Measurements from ENCODE around the gene CUBN.

CUBN gene

GRCh38 chr10:17138460-17139042 lies 8.9 kb upstream of the CUBN start:
- Histone ChIP-seq H3K9ac (ENCODE audit: low read length) (no peak overlapping the region), H3K36me3 (ENCODE audit: control insufficient read depth, insufficient read depth, low read length) (no peaks in the 10 kb centered on the region), H3K4me3 (ENCODE audit: low read length) (no peak overlapping the region), H3K4me1 (ENCODE audit: control insufficient read depth, insufficient read depth, low read length) (no peaks in the 10 kb centered on the region), H3K27me3 (ENCODE audit: control insufficient read depth, insufficient read depth, low read length) (no peaks in the 10 kb centered on the region), H3K9me3 (ENCODE audit: control insufficient read depth, low read length) (no peaks in the 10 kb centered on the region)

GRCh38 chr10:17134737-17135260 lies 5.2 kb upstream of the CUBN start:
- Histone ChIP-seq H3K4me1 (ENCODE audit: control insufficient read depth, insufficient read depth, low read length) (no peaks in the 10 kb centered on the region), H3K4me3 (ENCODE audit: low read length) (no peak overlapping the region), H3K27me3 (ENCODE audit: control insufficient read depth, insufficient read depth, low read length) (no peaks in the 10 kb centered on the region), H3K9ac (ENCODE audit: low read length) (no peak overlapping the region), H3K9me3 (ENCODE audit: control insufficient read depth, low read length) (no peaks in the 10 kb centered on the region), H3K36me3 (ENCODE audit: control insufficient read depth, insufficient read depth, low read length) (no peaks in the 10 kb centered on the region)

GRCh38 chr10:17134282-17134681 lies 4.7 kb upstream of the CUBN start:
- no peak overlapping the region for H3K4me3 ChIP-seq (ENCODE audit: low read length)
- no peak overlapping the region for H3K9ac ChIP-seq (ENCODE audit: low read length)
- no peaks in the 10 kb centered on the region for H3K9me3 ChIP-seq (ENCODE audit: control insufficient read depth, low read length)
- H3K36me3 ChIP-seq (ENCODE audit: control insufficient read depth, insufficient read depth, low read length): no peaks in the 10 kb centered on the region
- H3K27me3 ChIP-seq (ENCODE audit: control insufficient read depth, insufficient read depth, low read length): no peaks in the 10 kb centered on the region
- no peaks in the 10 kb centered on the region for H3K4me1 ChIP-seq (ENCODE audit: control insufficient read depth, insufficient read depth, low read length)

GRCh38 chr10:17128261-17128660 lies 1.4 kb downstream of the CUBN start:
- Histone ChIP-seq H3K27me3 (ENCODE audit: control insufficient read depth, insufficient read depth, low read length) (no peaks in the 10 kb centered on the region), H3K36me3 (ENCODE audit: control insufficient read depth, insufficient read depth, low read length) (no peaks in the 10 kb centered on the region), H3K4me1 (ENCODE audit: control insufficient read depth, insufficient read depth, low read length) (no peaks in the 10 kb centered on the region), H3K9ac (ENCODE audit: low read length) (no peak overlapping the region), H3K9me3 (ENCODE audit: control insufficient read depth, low read length) (no peaks in the 10 kb centered on the region), H3K4me3 (ENCODE audit: low read length) (no peak overlapping the region)

GRCh38 chr10:17126327-17126726 lies 3.3 kb downstream of the CUBN start:
- Histone ChIP-seq H3K36me3 (ENCODE audit: control insufficient read depth, insufficient read depth, low read length) (no peaks in the 10 kb centered on the region), H3K9me3 (ENCODE audit: control insufficient read depth, low read length) (no peaks in the 10 kb centered on the region), H3K4me3 (ENCODE audit: low read length) (no peak overlapping the region), H3K4me1 (ENCODE audit: control insufficient read depth, insufficient read depth, low read length) (no peaks in the 10 kb centered on the region), H3K27me3 (ENCODE audit: control insufficient read depth, insufficient read depth, low read length) (no peaks in the 10 kb centered on the region), H3K9ac (ENCODE audit: low read length) (no peak overlapping the region)

- Histone ChIP-seq H3K27me3 (ENCODE audit: control insufficient read depth, insufficient read depth, low read length) (no peaks in the 10 kb centered on the region), H3K36me3 (ENCODE audit: control insufficient read depth, insufficient read depth, low read length) (no peaks in the 10 kb centered on the region), H3K4me1 (ENCODE audit: control insufficient read depth, insufficient read depth, low read length) (no peaks in the 10 kb centered on the region), H3K4me3 (ENCODE audit: low read length) (no peak overlapping the region), H3K9me3 (ENCODE audit: control insufficient read depth, low read length) (no peaks in the 10 kb centered on the region), H3K9ac (ENCODE audit: low read length) (no peak overlapping the region)
Observed at GRCh38 chr10:17125206-17125893, 4.3 kb downstream of the CUBN start.

GRCh38 chr10:17123961-17124360 lies 5.7 kb downstream of the CUBN start:
- Histone ChIP-seq H3K9ac (ENCODE audit: low read length) (no peak overlapping the region), H3K36me3 (ENCODE audit: control insufficient read depth, insufficient read depth, low read length) (no peaks in the 10 kb centered on the region), H3K4me1 (ENCODE audit: control insufficient read depth, insufficient read depth, low read length) (no peaks in the 10 kb centered on the region), H3K27me3 (ENCODE audit: control insufficient read depth, insufficient read depth, low read length) (no peaks in the 10 kb centered on the region), H3K4me3 (ENCODE audit: low read length) (no peak overlapping the region), H3K9me3 (ENCODE audit: control insufficient read depth, low read length) (no peaks in the 10 kb centered on the region)

GRCh38 chr10:17122726-17123661 lies 6.6 kb downstream of the CUBN start:
- Histone ChIP-seq H3K9me3 (ENCODE audit: control insufficient read depth, low read length) (no peaks in the 10 kb centered on the region), H3K27me3 (ENCODE audit: control insufficient read depth, insufficient read depth, low read length) (no peaks in the 10 kb centered on the region), H3K36me3 (ENCODE audit: control insufficient read depth, insufficient read depth, low read length) (no peaks in the 10 kb centered on the region), H3K4me3 (ENCODE audit: low read length) (no peak overlapping the region), H3K9ac (ENCODE audit: low read length) (no peak overlapping the region), H3K4me1 (ENCODE audit: control insufficient read depth, insufficient read depth, low read length) (no peaks in the 10 kb centered on the region)

GRCh38 chr10:17122052-17122451 lies 7.6 kb downstream of the CUBN start:
- H3K9ac ChIP-seq (ENCODE audit: low read length): no peak overlapping the region
- H3K36me3 ChIP-seq (ENCODE audit: control insufficient read depth, insufficient read depth, low read length): no peaks in the 10 kb centered on the region
- no peaks in the 10 kb centered on the region for H3K27me3 ChIP-seq (ENCODE audit: control insufficient read depth, insufficient read depth, low read length)

GRCh38 chr10:17120694-17121093 lies 8.9 kb downstream of the CUBN start:
- Histone ChIP-seq H3K36me3 (ENCODE audit: control insufficient read depth, insufficient read depth, low read length) (no peaks in the 10 kb centered on the region), H3K4me1 (ENCODE audit: control insufficient read depth, insufficient read depth, low read length) (no peaks in the 10 kb centered on the region), H3K9ac (ENCODE audit: low read length) (no peak overlapping the region), H3K4me3 (ENCODE audit: low read length) (no peak overlapping the region), H3K9me3 (ENCODE audit: control insufficient read depth, low read length) (no peaks in the 10 kb centered on the region), H3K27me3 (ENCODE audit: control insufficient read depth, insufficient read depth, low read length) (no peaks in the 10 kb centered on the region)

More at GRCh38 chr10:17122052-17122451, 7.6 kb downstream of the CUBN start:
- no peaks in the 10 kb centered on the region for H3K9me3 ChIP-seq (ENCODE audit: control insufficient read depth, low read length)
- H3K4me1 ChIP-seq (ENCODE audit: control insufficient read depth, insufficient read depth, low read length): no peaks in the 10 kb centered on the region
- no peak overlapping the region for H3K4me3 ChIP-seq (ENCODE audit: low read length)

- Histone ChIP-seq H3K36me3 (ENCODE audit: control insufficient read depth, insufficient read depth, low read length) (no peaks in the 10 kb centered on the region), H3K4me1 (ENCODE audit: control insufficient read depth, insufficient read depth, low read length) (no peaks in the 10 kb centered on the region), H3K27me3 (ENCODE audit: control insufficient read depth, insufficient read depth, low read length) (no peaks in the 10 kb centered on the region), H3K9me3 (ENCODE audit: control insufficient read depth, low read length) (no peaks in the 10 kb centered on the region), H3K4me3 (ENCODE audit: low read length) (no peak overlapping the region), H3K9ac (ENCODE audit: low read length) (no peak overlapping the region)
Observed at GRCh38 chr10:17119845-17120244, 9.8 kb downstream of the CUBN start.

GRCh38 chr10:17116193-17116592 lies 13.4 kb downstream of the CUBN start:
- no peak overlapping the region for H3K4me3 ChIP-seq (ENCODE audit: low read length)
- H3K27me3 ChIP-seq (ENCODE audit: control insufficient read depth, insufficient read depth, low read length): no peaks in the 10 kb centered on the region

More at GRCh38 chr10:17116193-17116592, 13.4 kb downstream of the CUBN start:
- no peak overlapping the region for H3K9ac ChIP-seq (ENCODE audit: low read length)
- H3K4me1 ChIP-seq (ENCODE audit: control insufficient read depth, insufficient read depth, low read length): no peaks in the 10 kb centered on the region
- H3K9me3 ChIP-seq (ENCODE audit: control insufficient read depth, low read length): no peaks in the 10 kb centered on the region
- no peaks in the 10 kb centered on the region for H3K36me3 ChIP-seq (ENCODE audit: control insufficient read depth, insufficient read depth, low read length)
